Astrocyte of the spinal cord (primary cell): ENCODE measurements around the gene PRDM1.
"Not testable (repeated sequence)": the region's sequence is repeated elsewhere in the genome, so short reads cannot be mapped to it uniquely, and the experiment has no call there.

Experiments used
- DNase-seq: peaks from one replicate; pipeline ENCODE4 v3.0.0; 2011; ENCODE audit warnings: low read depth, low spot score
- H3K4me3 ChIP-seq: 2 replicates; pipeline ENCODE4 v1.5.1; 2011; ENCODE audit warnings: low read depth, mild to moderate bottlenecking, low read length, moderate library complexity
- CTCF ChIP-seq: IDR thresholded peaks from 2 replicates; pipeline ENCODE4 v1.5.1; 2012; ENCODE audit warnings: low read depth, mild to moderate bottlenecking, low read length, inconsistent platforms
- in situ Hi-C: cut with HindIII; loops from 2 replicates; pipeline ENCODE4 v1.10.0; 2017; ENCODE audit warnings: low sequenced_read_pairs

Gene PRDM1

GRCh38 chr6:106145144-106145543, 59.0 kb downstream of the PRDM1 start:
- in situ Hi-C loops, result no loop called here
- H3K4me3 ChIP-seq, result no peak overlapping the region
- no peak for TF ChIP-seq CTCF
- DNase-seq, result no peak

GRCh38 chr6:106145741-106146227, 59.6 kb downstream of the PRDM1 start:
- in situ Hi-C loops, result no loop called here
- TF ChIP-seq CTCF, result no peak
- H3K4me3 ChIP-seq, result no peak overlapping the region
- peak; percentile 25 for DNase-seq

- in situ Hi-C loops, result no loop called here
- no peak for TF ChIP-seq CTCF
- DNase-seq, result peak; percentile 34
- no peak overlapping the region for H3K4me3 ChIP-seq
These were observed 60.8 kb downstream of the PRDM1 start for GRCh38 chr6:106146852-106147351.

- in situ Hi-C loops, result no loop called here
- no peak for DNase-seq
- no peak for TF ChIP-seq CTCF
- no peak overlapping the region for H3K4me3 ChIP-seq
These were observed 61.3 kb downstream of the PRDM1 start for GRCh38 chr6:106147476-106147875.

- H3K4me3 ChIP-seq, result no peak overlapping the region
- in situ Hi-C loops, result no loop called here
- no peak for TF ChIP-seq CTCF
- no peak for DNase-seq
These were observed 63.4 kb downstream of the PRDM1 start for GRCh38 chr6:106149472-106150069.

- in situ Hi-C loops, result not testable (repeated sequence)
These were observed 66.3 kb downstream of the PRDM1 start for GRCh38 chr6:106152476-106152875.

GRCh38 chr6:106152952-106153351, 66.8 kb downstream of the PRDM1 start:
- TF ChIP-seq CTCF, result no peak
- no peak for DNase-seq
- in situ Hi-C loops, result no loop called here
- no peak overlapping the region for H3K4me3 ChIP-seq

More at GRCh38 chr6:106152476-106152875, 66.3 kb downstream of the PRDM1 start:
- DNase-seq, H3K4me3 ChIP-seq: not testable (repeated sequence)
